Stimulated activated effector memory CD8-positive, alpha-beta T cell treated with anti-CD3 and anti-CD28 coated beads, Interleukin-12 subunit alpha, Interleukin-12 subunit beta, amount 100 ng/mL, for 72 hours (primary cell): ENCODE measurements around the gene DOP1B.

Source experiments
- ATAC-seq: fragments of 150-1000 bp; cut with Tn5 transposase; 2 replicates; pipeline ENCODE4 v1.10.0; 2021
- DNase-seq, 2 donors: peaks; one replicate each; pipeline ENCODE4 v3.0.0; 2021 to 2022; ENCODE audit warnings: low spot score in 2 of 2
- H3K27ac Mint-ChIP-seq: one replicate; pipeline ENCODE4 v1.8.0; 2022; ENCODE audit warnings: mild to moderate bottlenecking, mixed read lengths
- H3K36me3 Mint-ChIP-seq: one replicate; pipeline ENCODE4 v1.8.0; 2022; ENCODE audit warnings: mild to moderate bottlenecking, mixed read lengths
- H3K4me1 Mint-ChIP-seq: one replicate; pipeline ENCODE4 v1.8.0; 2022; ENCODE audit warnings: mixed read lengths
- H3K4me3 Mint-ChIP-seq: one replicate; pipeline ENCODE4 v1.8.0; 2022; ENCODE audit warnings: mild to moderate bottlenecking, mixed read lengths
- H3K9me3 Mint-ChIP-seq: one replicate; pipeline ENCODE4 v1.8.0; 2022; ENCODE audit warnings: mixed read lengths

DOP1B gene

DNA sequence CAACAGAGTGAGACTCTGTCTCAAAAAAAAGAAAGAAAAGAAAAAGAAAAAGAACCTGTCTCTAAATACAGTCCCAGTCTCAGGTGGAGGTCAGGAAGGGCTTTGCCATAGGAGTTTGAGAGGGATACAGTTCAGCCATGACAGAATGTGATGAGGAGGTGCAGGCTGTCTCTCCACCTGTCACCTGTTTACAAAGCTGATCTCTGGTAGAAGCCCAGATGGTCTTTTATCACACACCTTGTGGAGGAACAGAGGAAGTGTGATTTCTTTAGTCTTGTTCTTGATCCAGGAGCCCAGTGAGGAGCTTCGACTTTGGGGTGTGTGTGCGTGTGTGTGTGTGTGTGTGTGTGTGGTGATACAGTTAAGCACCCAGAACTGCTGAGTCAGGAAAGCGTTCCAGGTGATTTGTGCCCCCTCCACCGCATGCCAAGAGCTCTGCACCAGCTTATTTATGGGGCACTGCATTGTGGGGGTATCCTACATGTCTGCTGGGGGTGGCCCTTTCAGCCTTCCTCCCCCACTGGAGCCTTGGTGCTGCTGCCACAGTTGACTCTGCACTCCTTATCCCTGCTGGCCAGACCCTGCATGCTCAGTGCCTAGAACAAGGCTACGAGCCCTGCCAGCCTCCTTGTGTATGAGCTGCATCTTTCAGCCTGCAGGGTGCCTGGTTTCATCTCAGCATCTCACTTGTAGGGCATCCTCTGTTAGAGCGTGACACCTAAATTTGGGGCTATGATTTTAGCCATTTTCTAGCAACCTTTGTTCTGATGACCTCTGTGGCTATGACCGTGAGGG lies 19.3 kb downstream of the DOP1B start:
- H3K4me3 Mint-ChIP-seq, result no peak overlapping the region
- DNase-seq, result no peak
- no peaks in the 10 kb centered on the region for H3K9me3 Mint-ChIP-seq
- H3K27ac Mint-ChIP-seq, result peak overlapping the region; percentile 64
- H3K36me3 Mint-ChIP-seq, result no peaks in the 10 kb centered on the region
- peaks cover 13% of the 10 kb centered on the region for H3K4me1 Mint-ChIP-seq
- no peak for ATAC-seq

GRCh38 chr21:36178349-36178748 lies 21.7 kb downstream of the DOP1B start:
- Mint-ChIP-seq H3K4me3 (no peak overlapping the region), H3K36me3 (no peaks in the 10 kb centered on the region), H3K9me3 (no peaks in the 10 kb centered on the region), H3K27ac (no peak overlapping the region), H3K4me1 (peaks cover 6% of the 10 kb centered on the region)
- DNase-seq, result no peak
- ATAC-seq, result no peak

GRCh38 chr21:36179145-36179544 lies 22.5 kb downstream of the DOP1B start:
- H3K4me3 Mint-ChIP-seq, result no peak overlapping the region
- H3K36me3 Mint-ChIP-seq, result no peaks in the 10 kb centered on the region
- ATAC-seq, result no peak
- no peak for DNase-seq
- peaks cover under 1% of the 10 kb centered on the region for H3K4me1 Mint-ChIP-seq
- no peaks in the 10 kb centered on the region for H3K9me3 Mint-ChIP-seq
- H3K27ac Mint-ChIP-seq, result no peak overlapping the region

- DNase-seq (no peak), ATAC-seq (no peak)
- Mint-ChIP-seq H3K4me3 (no peak overlapping the region), H3K27ac (no peak overlapping the region), H3K4me1 (no peaks in the 10 kb centered on the region), H3K36me3 (no peaks in the 10 kb centered on the region), H3K9me3 (no peaks in the 10 kb centered on the region)
These were observed 24.3 kb downstream of the DOP1B start for GRCh38 chr21:36180963-36181362.

DNA sequence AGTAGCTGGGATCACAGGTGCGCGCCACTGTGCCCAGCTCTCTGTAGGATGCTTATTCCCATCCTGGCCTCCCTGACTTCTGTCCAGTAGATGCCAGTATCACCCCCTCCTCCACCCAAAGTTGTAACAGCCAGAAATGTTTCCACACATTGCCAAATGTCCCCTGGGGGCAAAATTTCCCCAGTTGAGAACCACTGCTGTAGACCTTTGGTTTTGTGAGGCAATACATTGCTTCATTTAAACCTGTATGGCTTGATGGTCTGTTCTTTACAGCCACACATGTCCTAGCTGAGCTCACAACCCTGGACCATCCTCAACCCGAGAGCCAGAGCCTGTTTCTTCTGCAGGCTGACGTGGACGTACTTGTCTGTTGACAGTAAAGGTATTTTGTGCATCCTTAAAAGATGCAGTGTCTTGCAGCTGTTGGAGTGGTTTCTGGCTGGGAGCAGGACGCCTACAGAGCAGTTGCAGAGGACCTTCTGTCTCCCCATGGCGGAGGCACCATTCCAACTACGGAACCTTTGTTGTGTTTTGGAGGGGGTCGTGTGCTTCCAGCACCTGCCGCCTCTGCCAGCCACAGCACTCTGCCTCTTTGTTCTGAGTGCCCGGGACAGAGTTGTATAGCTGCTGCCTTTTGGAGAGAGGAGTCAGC lies 26.6 kb downstream of the DOP1B start:
- H3K36me3 Mint-ChIP-seq, result no peaks in the 10 kb centered on the region
- peaks cover 2% of the 10 kb centered on the region for H3K4me1 Mint-ChIP-seq
- no peaks in the 10 kb centered on the region for H3K9me3 Mint-ChIP-seq
- H3K4me3 Mint-ChIP-seq, result no peak overlapping the region
- no peak overlapping the region for H3K27ac Mint-ChIP-seq
- no peak for DNase-seq
- ATAC-seq, result no peak

- H3K4me1 Mint-ChIP-seq, result peaks cover 5% of the 10 kb centered on the region
These were observed 27.9 kb downstream of the DOP1B start for GRCh38 chr21:36184545-36184944.

DNA sequence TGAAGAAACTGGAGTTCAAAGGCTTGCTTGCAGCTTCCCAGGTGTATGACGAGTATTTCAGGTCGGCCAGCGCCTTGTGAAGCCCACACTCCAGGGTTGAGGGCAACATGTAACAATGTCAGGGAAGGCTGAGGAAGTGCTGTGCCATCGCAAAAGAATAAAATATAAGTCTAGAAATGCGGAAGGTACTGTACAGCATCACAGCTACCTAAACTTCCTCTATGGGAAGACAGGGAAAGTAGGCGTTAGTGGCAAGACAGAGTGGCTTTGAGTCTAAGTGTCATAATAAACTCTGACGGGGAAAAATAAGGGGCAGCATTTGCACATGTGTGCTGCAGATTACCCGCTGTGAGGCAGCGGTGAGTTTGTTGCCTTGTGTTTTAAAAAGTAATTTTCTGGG lies 28.9 kb downstream of the DOP1B start:
- H3K9me3 Mint-ChIP-seq, result no peaks in the 10 kb centered on the region
- DNase-seq, result no peak
- no peaks in the 10 kb centered on the region for H3K36me3 Mint-ChIP-seq
- H3K27ac Mint-ChIP-seq, result no peak overlapping the region
- peaks cover 5% of the 10 kb centered on the region for H3K4me1 Mint-ChIP-seq
- ATAC-seq, result no peak
- H3K4me3 Mint-ChIP-seq, result no peak overlapping the region

More at GRCh38 chr21:36184545-36184944, 27.9 kb downstream of the DOP1B start:
- Mint-ChIP-seq H3K4me3 (no peak overlapping the region), H3K36me3 (no peaks in the 10 kb centered on the region), H3K9me3 (no peaks in the 10 kb centered on the region), H3K27ac (no peak overlapping the region)
- no peak for DNase-seq
- ATAC-seq, result no peak

DNA sequence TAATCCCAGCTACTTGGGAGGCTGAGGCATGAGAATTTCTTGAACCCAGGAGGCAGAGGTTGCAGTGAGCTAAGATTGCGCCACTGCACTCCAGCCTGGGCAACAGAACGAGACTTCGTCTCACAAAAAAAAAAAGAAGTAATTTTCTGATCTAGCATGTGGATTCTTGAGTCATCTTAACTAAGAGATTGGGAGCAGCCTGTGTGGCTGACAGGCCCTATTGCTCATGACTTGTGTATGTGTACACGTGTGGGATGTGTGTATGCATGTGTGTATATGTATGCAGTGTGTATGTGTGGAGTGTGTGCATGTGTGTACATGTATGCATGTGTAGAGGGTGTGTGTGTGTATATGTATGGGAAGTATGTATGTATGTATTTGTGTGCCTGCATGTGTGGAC lies 29.5 kb downstream of the DOP1B start:
- no peak for ATAC-seq
- H3K4me3 Mint-ChIP-seq, result no peak overlapping the region
- peaks cover 5% of the 10 kb centered on the region for H3K4me1 Mint-ChIP-seq
- no peak overlapping the region for H3K27ac Mint-ChIP-seq
- H3K36me3 Mint-ChIP-seq, result peaks cover 4% of the 10 kb centered on the region
- no peak for DNase-seq
- H3K9me3 Mint-ChIP-seq, result no peaks in the 10 kb centered on the region

DNA sequence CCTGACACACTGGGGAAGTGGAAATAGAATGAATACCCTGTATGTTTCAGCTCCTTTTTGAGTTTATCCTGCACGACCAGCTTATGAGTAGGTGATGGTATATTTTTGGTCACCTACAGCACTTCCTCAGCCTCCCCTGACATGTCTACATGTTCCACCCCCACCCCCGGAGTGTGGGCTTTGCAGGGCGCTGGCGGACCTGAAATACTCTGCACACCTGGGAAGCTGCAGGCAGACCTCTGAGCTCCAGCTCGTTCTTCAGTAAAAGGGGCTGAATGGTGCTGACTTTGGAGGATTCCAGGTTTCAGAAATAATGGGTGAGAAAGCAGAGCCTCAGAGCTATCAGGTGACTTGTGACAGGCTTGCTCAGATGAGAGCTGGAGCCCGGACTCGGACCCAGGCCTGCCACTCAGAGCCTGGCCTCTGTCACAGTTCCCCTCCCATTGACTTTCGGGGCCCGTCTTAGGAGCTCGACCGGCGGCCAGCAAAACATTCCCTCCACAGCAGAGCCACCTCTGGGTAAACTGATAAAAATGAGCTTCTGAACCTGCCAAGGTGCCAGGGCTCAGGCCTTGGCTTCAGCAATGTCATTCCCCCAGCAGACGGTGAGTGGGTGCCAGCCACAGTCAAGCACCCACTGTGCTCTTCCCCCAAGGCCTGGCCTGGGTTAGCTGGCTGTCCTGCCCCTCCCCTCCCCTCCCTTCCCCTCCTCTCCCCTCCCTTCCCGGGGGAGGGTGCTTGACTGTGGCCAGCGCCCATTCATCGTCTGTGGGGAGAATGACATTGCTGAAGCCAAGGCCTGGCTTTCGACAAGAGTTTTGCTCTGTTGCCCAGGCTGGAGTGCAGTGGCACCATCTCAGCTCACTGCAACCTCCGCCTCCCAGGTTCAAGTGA lies 30.1 kb downstream of the DOP1B start:
- DNase-seq, result no peak
- peaks cover 4% of the 10 kb centered on the region for H3K36me3 Mint-ChIP-seq
- no peaks in the 10 kb centered on the region for H3K9me3 Mint-ChIP-seq
- no peak overlapping the region for H3K4me3 Mint-ChIP-seq
- no peak for ATAC-seq
- peaks cover 5% of the 10 kb centered on the region for H3K4me1 Mint-ChIP-seq
- no peak overlapping the region for H3K27ac Mint-ChIP-seq

DNA sequence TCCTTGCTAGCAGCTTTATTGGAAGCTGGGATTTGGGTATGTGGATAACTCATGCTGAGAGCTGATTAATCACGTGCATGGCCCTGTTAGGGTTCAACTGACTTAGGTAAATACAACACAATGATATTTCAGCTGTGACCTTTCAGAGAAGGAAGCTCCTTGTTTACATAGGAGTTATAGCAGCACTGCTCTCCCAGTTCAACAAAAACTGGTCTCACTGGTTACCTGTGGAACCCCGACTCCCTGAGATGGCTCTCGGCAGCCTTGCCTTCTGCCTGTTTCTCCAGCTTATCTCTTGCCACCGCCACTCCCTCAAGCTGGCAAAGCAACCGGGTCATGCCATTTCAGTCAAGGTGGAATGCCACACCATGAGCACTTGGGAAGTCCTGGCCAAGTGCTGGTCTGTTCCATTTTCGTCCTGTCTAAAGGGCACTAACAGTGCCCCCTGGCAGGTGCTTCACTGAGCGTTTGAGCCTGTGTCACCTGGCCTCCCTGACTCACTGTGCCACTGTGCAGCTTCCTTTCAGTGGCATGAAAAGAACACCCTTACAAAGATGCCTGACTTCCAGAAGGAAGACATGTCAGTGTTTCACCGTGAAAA lies 31.6 kb downstream of the DOP1B start:
- no peak overlapping the region for H3K27ac Mint-ChIP-seq
- no peak for DNase-seq

GRCh38 chr21:36188937-36189336 lies 32.3 kb downstream of the DOP1B start:
- peaks cover 4% of the 10 kb centered on the region for H3K36me3 Mint-ChIP-seq
- H3K4me1 Mint-ChIP-seq, result peaks cover 5% of the 10 kb centered on the region
- ATAC-seq (no peak), DNase-seq (no peak)
- H3K27ac Mint-ChIP-seq, result peak overlapping the region; percentile 50
- H3K9me3 Mint-ChIP-seq, result no peaks in the 10 kb centered on the region
- H3K4me3 Mint-ChIP-seq, result no peak overlapping the region

More for the DNA sequence above, 31.6 kb downstream of the DOP1B start:
- H3K9me3 Mint-ChIP-seq, result no peaks in the 10 kb centered on the region
- H3K36me3 Mint-ChIP-seq, result peaks cover 4% of the 10 kb centered on the region
- H3K4me3 Mint-ChIP-seq, result no peak overlapping the region
- no peak for ATAC-seq
- H3K4me1 Mint-ChIP-seq, result peaks cover 5% of the 10 kb centered on the region

- H3K27ac Mint-ChIP-seq, result peak overlapping the region; percentile 29
- H3K4me3 Mint-ChIP-seq, result no peak overlapping the region
- no peaks in the 10 kb centered on the region for H3K9me3 Mint-ChIP-seq
- H3K4me1 Mint-ChIP-seq, result peaks cover 5% of the 10 kb centered on the region
- DNase-seq (no peak), ATAC-seq (no peak)
- H3K36me3 Mint-ChIP-seq, result peaks cover 4% of the 10 kb centered on the region
These were observed 34.1 kb downstream of the DOP1B start for GRCh38 chr21:36190736-36191135.

GRCh38 chr21:36193200-36193599 lies 36.6 kb downstream of the DOP1B start:
- H3K27ac Mint-ChIP-seq, result no peak overlapping the region
- H3K4me3 Mint-ChIP-seq, result no peak overlapping the region
- H3K36me3 Mint-ChIP-seq, result peaks cover 4% of the 10 kb centered on the region
- peaks cover 3% of the 10 kb centered on the region for H3K4me1 Mint-ChIP-seq
- ATAC-seq (no peak), DNase-seq (no peak)
- H3K9me3 Mint-ChIP-seq, result no peaks in the 10 kb centered on the region

GRCh38 chr21:36194024-36194423 lies 37.4 kb downstream of the DOP1B start:
- Mint-ChIP-seq H3K4me3 (no peak overlapping the region), H3K36me3 (peaks cover 4% of the 10 kb centered on the region), H3K4me1 (no peaks in the 10 kb centered on the region), H3K9me3 (no peaks in the 10 kb centered on the region), H3K27ac (no peak overlapping the region)
- no peak for ATAC-seq
- no peak for DNase-seq

DNA sequence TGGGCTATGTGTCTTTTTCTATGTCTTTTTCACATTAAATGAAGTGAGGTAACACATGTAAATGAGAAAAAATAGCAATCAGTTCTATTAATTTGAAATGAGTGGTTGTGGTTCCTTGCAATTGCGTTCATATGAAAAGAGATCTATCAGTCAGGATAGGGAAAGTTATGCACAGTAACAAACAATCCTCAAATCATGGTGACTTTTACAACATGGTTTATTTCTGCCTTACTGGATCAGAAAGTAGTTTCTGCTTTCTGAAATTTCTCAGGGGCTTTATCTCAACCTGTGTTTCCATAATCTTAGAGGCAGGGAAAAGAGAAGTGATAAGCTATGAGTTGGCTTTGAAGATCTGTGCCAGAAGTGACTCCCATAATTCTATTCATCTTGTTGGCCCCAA lies 39.0 kb downstream of the DOP1B start:
- no peak for ATAC-seq
- no peaks in the 10 kb centered on the region for H3K4me1 Mint-ChIP-seq
- H3K9me3 Mint-ChIP-seq, result no peaks in the 10 kb centered on the region
- no peak overlapping the region for H3K27ac Mint-ChIP-seq
- no peak overlapping the region for H3K4me3 Mint-ChIP-seq
- no peak for DNase-seq
- H3K36me3 Mint-ChIP-seq, result peaks cover 8% of the 10 kb centered on the region
